GM12878 (cell line): ENCODE measurements around the gene RABL6. TPM values are rescaled to one million over a fixed set of nuclear protein-coding genes. Genes with fewer than 3 reads are reported as not detected.
A peak's percentile ranks its signal among the peaks of the same experiment; 100 is the strongest.
"Not testable (repeated sequence)": the region's sequence is repeated elsewhere in the genome, so short reads cannot be mapped to it uniquely, and the experiment has no call there.

Experiments
- ATAC-seq: fragments of 200-7000 bp; cut with Tn5 transposase; 3 replicates; pipeline ENCODE4 v1.9.1; 2020; ENCODE audit warnings: mild to moderate bottlenecking, moderate library complexity
- BruUV-seq: library from RNA; stranded (reverse); fragments of 400-500 nt; replicated peaks from 2 replicates; lab custom pipeline; 2021; lab: Mats Ljungman, UMichigan
- CTCF ChIA-PET: fragments of 300-600 bp; sonication (Branson Sonifier 250); formaldehyde crosslinking; extraction: SDS; loops from one replicate; lab custom pipeline; 2021; ENCODE audit warnings: inconsistent platforms; lab: Yijun Ruan, JAX
- POLR2A ChIA-PET: fragments of 350-600 bp; formaldehyde crosslinking; extraction: SDS; loops from one replicate; lab custom pipeline; 2021; ENCODE audit warnings: inconsistent platforms; lab: Charles Lee
- RAD21 ChIA-PET: fragments of 300-600 bp; sonication (Branson Sonifier 250); formaldehyde crosslinking; loops from one replicate; lab custom pipeline; 2023; ENCODE audit warnings: antibody characterized with exemption; ENCODE audit not compliant: unreplicated experiment; lab: Charles Lee
- SMC1A ChIA-PET: fragments of 300-600 bp; sonication (Branson Sonifier 250); formaldehyde crosslinking; loops from one replicate; lab custom pipeline; 2023; ENCODE audit not compliant: unreplicated experiment, uncharacterized antibody; lab: Charles Lee
- DNase-seq: peaks from one replicate; pipeline ENCODE4 v3.0.0-alpha.2; 2011; ENCODE audit warnings: low read depth, low spot score
- FAIRE-seq: peaks from 3 replicates; lab custom pipeline; 2011; peaks lifted over from hg19 to GRCh38; lab: Jason Lieb, UNC
- H2AFZ ChIP-seq: 2 replicates; pipeline ENCODE4 v1.6.0; 2011; ENCODE audit warnings: low read depth, low read length, control low read depth; ENCODE audit not compliant: control insufficient read depth
- H3K27ac ChIP-seq: 2 replicates; pipeline ENCODE4 v1.5.1; 2011; ENCODE audit warnings: control low read depth; ENCODE audit not compliant: control insufficient read depth, insufficient read depth
- H3K27me3 ChIP-seq, 2 experiments: replicated peaks in 1 of 2; 2 replicates each; pipeline versions ENCODE4 v1.6.0 to v1.6.1; 2011; ENCODE audit warnings: low read length in 1 of 2; ENCODE audit not compliant: control insufficient read depth in 2 of 2, insufficient read depth in 2 of 2
- H3K36me3 ChIP-seq, 2 experiments: 2 replicates each; pipeline ENCODE4 v1.5.1; 2011; ENCODE audit warnings: low read length in 1 of 2; ENCODE audit not compliant: control insufficient read depth in 2 of 2, insufficient read depth in 2 of 2
- H3K4me1 ChIP-seq: 2 replicates; pipeline ENCODE4 v1.6.1; 2011; ENCODE audit warnings: mild to moderate bottlenecking, low read length, moderate library complexity, mixed read lengths; ENCODE audit not compliant: control insufficient read depth, insufficient read depth
- H3K4me2 ChIP-seq: 2 replicates; pipeline ENCODE4 v1.6.0; 2011; ENCODE audit warnings: control low read depth; ENCODE audit not compliant: control insufficient read depth, insufficient read depth
- H3K4me3 ChIP-seq: fragments of 200-600 bp; sonication (generic); 2 replicates; pipeline ENCODE4 v1.5.1; 2016
- H3K79me2 ChIP-seq: 2 replicates; pipeline ENCODE4 v1.6.0; 2011; ENCODE audit warnings: low read length; ENCODE audit not compliant: control insufficient read depth, insufficient read depth
- H3K9ac ChIP-seq: 2 replicates; pipeline ENCODE4 v1.8.0; 2011; ENCODE audit warnings: low read length, control low read depth, mixed read lengths; ENCODE audit not compliant: control insufficient read depth, insufficient read depth
- H3K9me3 ChIP-seq: replicated peaks from 3 replicates; pipeline ENCODE4 v1.5.1; 2011; ENCODE audit warnings: mild to moderate bottlenecking, low read length; ENCODE audit not compliant: control insufficient read depth, insufficient read depth
- H4K20me1 ChIP-seq: 2 replicates; pipeline ENCODE4 v1.6.0; 2011; ENCODE audit not compliant: control insufficient read depth, insufficient read depth
- BHLHE40 ChIP-seq, 2 experiments: fragments of 450-650 bp in 1 of 2; IDR thresholded peaks; 2 replicates each; pipeline ENCODE4 v1.6.1; 2011 to 2017; ENCODE audit warnings: low read depth in 2 of 2, borderline replicate concordance in 1 of 2, improper control_type of control experiment in 1 of 2, low read length in 1 of 2, mild to moderate bottlenecking in 1 of 2
- CREM ChIP-seq: IDR thresholded peaks from 2 replicates; pipeline ENCODE4 v1.6.1; 2014; ENCODE audit warnings: antibody characterized with exemption, low read depth
- EP300 ChIP-seq, 2 experiments: fragments of 150-350 bp in 1 of 2; IDR thresholded peaks; 2 replicates each; pipeline ENCODE4 v1.6.1; 2011 to 2012; ENCODE audit warnings: low read depth in 2 of 2, low read length in 2 of 2, borderline replicate concordance in 1 of 2, improper control_type of control experiment in 1 of 2, inconsistent platforms in 1 of 2; ENCODE audit not compliant: control insufficient read depth in 1 of 2
- IKZF2 ChIP-seq, 2 experiments: fragments of 450-650 bp; IDR thresholded peaks; 2 replicates each; pipeline ENCODE4 v1.6.1; 2017; ENCODE audit warnings: mild to moderate bottlenecking in 2 of 2, moderate library complexity in 2 of 2
- JUNB ChIP-seq: IDR thresholded peaks from 2 replicates; pipeline ENCODE4 v1.6.1; 2016; ENCODE audit warnings: antibody characterized with exemption, mild to moderate bottlenecking
- RAD51 ChIP-seq: fragments of 450-650 bp; IDR thresholded peaks from 2 replicates; pipeline ENCODE4 v1.6.1; 2016; ENCODE audit warnings: moderate library complexity, mild to moderate bottlenecking, inconsistent platforms
- RELA ChIP-seq: fragments of 450-650 bp; IDR thresholded peaks from 2 replicates; pipeline ENCODE4 v1.8.0; 2014; ENCODE audit warnings: borderline replicate concordance; ENCODE audit not compliant: partially characterized antibody
- SRF ChIP-seq, 2 experiments: IDR thresholded peaks; 2 replicates each; pipeline ENCODE4 v1.6.1; 2011; ENCODE audit warnings: low read depth in 2 of 2, low read length in 2 of 2, mild to moderate bottlenecking in 1 of 2, moderate library complexity in 1 of 2
- ZNF207 ChIP-seq: fragments of 450-650 bp; IDR thresholded peaks from 2 replicates; pipeline ENCODE4 v1.6.1; 2014; ENCODE audit warnings: antibody characterized with exemption, mild to moderate bottlenecking, borderline replicate concordance
- WGBS: methylation state at CpG from one replicate; pipeline ENCODE4 v1.1.6; 2016; ENCODE audit warnings: low lambda C conversion rate; ENCODE audit not compliant: insufficient replicate concordance, insufficient coverage; ENCODE audit errors: missing lambda C conversion rate; 5-methylcytosine and 5-hydroxymethylcytosine counted together
- in situ Hi-C: fragments of 300-500 bp; cut with MboI; formaldehyde crosslinking; loops from 9 replicates; pipeline ENCODE4 v1.14.3; 2018; ENCODE audit warnings: mixed read lengths
- intact Hi-C: fragments of 100-400 bp; cut with micrococcal nuclease; formaldehyde crosslinking; loops from one replicate; pipeline ENCODE4 v1.14.2; 2022; ENCODE audit not compliant: unreplicated experiment
- polyA plus RNA-seq, 11 experiments: library from polyadenylated mRNA; depleted of rRNA in 4 of 11; unstranded in 6 of 11; stranded (reverse) in 5 of 11; fragments of >200 nt; fragmentation: Nextera tagmentation in 4 of 11; fragmentation: Illumina TruSeq in 1 of 11; extraction: Ambion mirVana in 4 of 11; extraction: Trizol in 1 of 11; gene quantifications; 1 replicate in 1 of 11; 2 replicates in 10 of 11; pipeline versions ENCODE4 v1.2.1 to v1.2.3, GENCODE V29; 2011 to 2016; ENCODE audit warnings: inconsistent platforms in 2 of 11, missing spikeins in 2 of 11, low read depth in 1 of 11
- total RNA-seq, 4 experiments: library from RNA; depleted of rRNA in 3 of 4; stranded (reverse); fragments of >200 nt in 3 of 4; fragmentation: Illumina TruSeq in 1 of 4; extraction: Trizol in 1 of 4; gene quantifications; 2 replicates each; pipeline versions ENCODE4 v1.2.1 to v1.2.3, GENCODE V29; 2013 to 2021
- TF ChIP-seq, protein P1 (sequence below): IDR thresholded peaks from 2 replicates; pipeline ENCODE4 v1.6.1; 2011; ENCODE audit warnings: borderline replicate concordance, low read depth, mild to moderate bottlenecking, moderate library complexity, mixed read lengths, low read length; ENCODE audit not compliant: insufficient read depth; ENCODE audit errors: extremely low read length
- TF ChIP-seq, protein P2 (sequence below): fragments of 450-650 bp; IDR thresholded peaks from 2 replicates; pipeline ENCODE4 v1.6.1; 2016; ENCODE audit warnings: mild to moderate bottlenecking
- TF ChIP-seq, protein P3 (sequence below): fragments of 450-650 bp; IDR thresholded peaks from 2 replicates; pipeline ENCODE4 v1.6.1; 2017; ENCODE audit warnings: low read depth, mild to moderate bottlenecking, moderate library complexity
- TF ChIP-seq, protein P4 (sequence below): fragments of 450-650 bp; IDR thresholded peaks from 2 replicates; pipeline ENCODE4 v1.6.1; 2017; ENCODE audit warnings: mild to moderate bottlenecking, low read depth, inconsistent platforms; ENCODE audit not compliant: poor library complexity, severe bottlenecking
- TF ChIP-seq, protein P5 (sequence below): IDR thresholded peaks from 2 replicates; pipeline ENCODE4 v1.6.1; 2011; ENCODE audit warnings: low read depth, low read length, improper control_type of control experiment, borderline replicate concordance

RABL6 gene
- total and polyA plus RNA-seq, 10 of the 15 experiments (the other 5 are each of a cell fraction or from before 2014, with no cell fraction given): 1.4 to 134 (median 42.7) TPM

DNA sequence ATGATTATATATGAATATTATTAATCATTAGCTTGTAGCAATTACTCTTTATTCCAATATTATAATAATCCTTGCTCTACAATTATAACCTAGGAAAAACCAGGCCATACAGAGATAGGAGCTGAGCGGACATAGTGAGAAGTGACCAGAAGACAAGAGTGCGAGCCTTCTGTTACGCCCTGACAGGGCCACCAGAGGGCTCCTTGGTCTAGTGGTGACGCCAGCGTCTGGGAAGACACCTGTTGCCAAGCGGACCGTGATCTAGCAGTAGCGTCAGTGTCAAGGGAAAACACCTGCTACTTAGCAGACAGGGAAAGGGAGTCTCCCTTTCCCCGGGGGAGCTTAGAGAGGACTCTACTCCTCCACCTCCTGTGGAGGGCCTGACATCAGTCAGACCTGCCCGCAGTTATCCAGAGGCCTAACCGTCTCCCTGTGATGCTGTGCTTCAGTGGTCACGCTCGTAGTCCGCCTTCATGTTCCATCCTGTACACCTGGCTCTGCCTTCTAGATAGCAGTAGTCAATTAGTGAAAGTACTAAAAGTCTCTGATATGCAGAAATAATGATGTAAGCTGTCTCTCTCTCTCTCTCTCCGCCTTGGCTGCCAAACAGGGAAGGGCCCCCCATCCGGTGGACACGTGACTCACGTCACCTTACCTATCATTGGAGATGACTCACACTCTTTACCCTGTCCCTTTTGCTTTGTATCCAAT lies 41.2 kb upstream of the RABL6 start:
- ATAC-seq (peak; percentile 75), FAIRE-seq (peak; percentile 84)
- ChIA-PET SMC1A (interaction anchor here (1.1 to 3.7 kb wide), 7 partner anchors 11 to 269 kb away, joined by 3 to 23 read pairs (median 4); no protein-coding TSS in a partner anchor), POLR2A (interaction anchor here (0.5 to 1.5 kb wide), 8 partner anchors 11 to 445 kb away, joined by 3 to 5 read pairs (median 4); no protein-coding TSS in a partner anchor), CTCF (interaction anchor here (0.6 to 9.3 kb wide), 16 partner anchors 11 to 470 kb away, joined by 3 to 163 read pairs (median 4); partner anchors contain the start of genes TMEM141 and TRAF2), RAD21 (interaction anchor here (0.6 to 2.5 kb wide), 16 partner anchors 11 to 269 kb away, joined by 3 to 9 read pairs (median 4); partner anchors contain the start of genes FUT7, PAXX and TMEM141)
- DNase-seq, BruUV-seq, H3K4me3 ChIP-seq, H3K9me3 ChIP-seq, intact Hi-C loops, in situ Hi-C loops, H4K20me1 ChIP-seq, H3K36me3 ChIP-seq, H3K27me3 ChIP-seq, H3K79me2 ChIP-seq, H3K9ac ChIP-seq: not testable (repeated sequence)
- Histone ChIP-seq H3K4me1 (peaks cover 26% of the 10 kb centered on the region), H3K27ac (peak overlapping the region; percentile 25; the same call in 1 of the 2 replicates), H3K4me2 (peak overlapping the region; percentile 53), H2AFZ (peak overlapping the region; percentile 17; the same call in 1 of the 2 replicates)
- WGBS: 3% methylated on average over 13 of the region's 18 CpGs
- TF ChIP-seq, protein P1, sequence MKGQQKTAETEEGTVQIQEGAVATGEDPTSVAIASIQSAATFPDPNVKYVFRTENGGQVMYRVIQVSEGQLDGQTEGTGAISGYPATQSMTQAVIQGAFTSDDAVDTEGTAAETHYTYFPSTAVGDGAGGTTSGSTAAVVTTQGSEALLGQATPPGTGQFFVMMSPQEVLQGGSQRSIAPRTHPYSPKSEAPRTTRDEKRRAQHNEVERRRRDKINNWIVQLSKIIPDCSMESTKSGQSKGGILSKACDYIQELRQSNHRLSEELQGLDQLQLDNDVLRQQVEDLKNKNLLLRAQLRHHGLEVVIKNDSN: peak; percentile 71
- TF ChIP-seq, protein P2, sequence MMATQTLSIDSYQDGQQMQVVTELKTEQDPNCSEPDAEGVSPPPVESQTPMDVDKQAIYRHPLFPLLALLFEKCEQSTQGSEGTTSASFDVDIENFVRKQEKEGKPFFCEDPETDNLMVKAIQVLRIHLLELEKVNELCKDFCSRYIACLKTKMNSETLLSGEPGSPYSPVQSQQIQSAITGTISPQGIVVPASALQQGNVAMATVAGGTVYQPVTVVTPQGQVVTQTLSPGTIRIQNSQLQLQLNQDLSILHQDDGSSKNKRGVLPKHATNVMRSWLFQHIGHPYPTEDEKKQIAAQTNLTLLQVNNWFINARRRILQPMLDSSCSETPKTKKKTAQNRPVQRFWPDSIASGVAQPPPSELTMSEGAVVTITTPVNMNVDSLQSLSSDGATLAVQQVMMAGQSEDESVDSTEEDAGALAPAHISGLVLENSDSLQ: peak; percentile 81
- TF ChIP-seq CREM (peak; percentile 42), RAD51 (peak; percentile 97), SRF (IDR thresholded peaks at IDR 0.05; ENCODE audit: low read depth in 2 of 2, low read length in 2 of 2) (peak in 1 of 2 experiments; percentile 78; a peak in 2 of 4 replicates), RELA (peak; percentile 55), IKZF2 (IDR thresholded peaks at IDR 0.05) (peak; percentile 72 to 80), BHLHE40 (IDR thresholded peaks at IDR 0.05; ENCODE audit: borderline replicate concordance in 1 of 2, low read depth in 2 of 2, low read length in 1 of 2) (peak; percentile 62 to 92; a peak in 3 of 4 replicates), ZNF207 (0 out of 2 replicates have a peak, but pooled peaks have one; percentile 14), EP300 (IDR thresholded peaks at IDR 0.05; ENCODE audit: borderline replicate concordance in 1 of 2, control insufficient read depth in 1 of 2, low read depth in 2 of 2, low read length in 2 of 2) (0 out of 4 replicates have a peak, but pooled peaks of 1 of the 2 experiments have one; percentile 17), JUNB (peak; percentile 65)
- TF ChIP-seq, protein P3, sequence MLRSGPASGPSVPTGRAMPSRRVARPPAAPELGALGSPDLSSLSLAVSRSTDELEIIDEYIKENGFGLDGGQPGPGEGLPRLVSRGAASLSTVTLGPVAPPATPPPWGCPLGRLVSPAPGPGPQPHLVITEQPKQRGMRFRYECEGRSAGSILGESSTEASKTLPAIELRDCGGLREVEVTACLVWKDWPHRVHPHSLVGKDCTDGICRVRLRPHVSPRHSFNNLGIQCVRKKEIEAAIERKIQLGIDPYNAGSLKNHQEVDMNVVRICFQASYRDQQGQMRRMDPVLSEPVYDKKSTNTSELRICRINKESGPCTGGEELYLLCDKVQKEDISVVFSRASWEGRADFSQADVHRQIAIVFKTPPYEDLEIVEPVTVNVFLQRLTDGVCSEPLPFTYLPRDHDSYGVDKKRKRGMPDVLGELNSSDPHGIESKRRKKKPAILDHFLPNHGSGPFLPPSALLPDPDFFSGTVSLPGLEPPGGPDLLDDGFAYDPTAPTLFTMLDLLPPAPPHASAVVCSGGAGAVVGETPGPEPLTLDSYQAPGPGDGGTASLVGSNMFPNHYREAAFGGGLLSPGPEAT: peak; percentile 35; the same call in 1 of the 2 replicates
- TF ChIP-seq, protein P4, sequence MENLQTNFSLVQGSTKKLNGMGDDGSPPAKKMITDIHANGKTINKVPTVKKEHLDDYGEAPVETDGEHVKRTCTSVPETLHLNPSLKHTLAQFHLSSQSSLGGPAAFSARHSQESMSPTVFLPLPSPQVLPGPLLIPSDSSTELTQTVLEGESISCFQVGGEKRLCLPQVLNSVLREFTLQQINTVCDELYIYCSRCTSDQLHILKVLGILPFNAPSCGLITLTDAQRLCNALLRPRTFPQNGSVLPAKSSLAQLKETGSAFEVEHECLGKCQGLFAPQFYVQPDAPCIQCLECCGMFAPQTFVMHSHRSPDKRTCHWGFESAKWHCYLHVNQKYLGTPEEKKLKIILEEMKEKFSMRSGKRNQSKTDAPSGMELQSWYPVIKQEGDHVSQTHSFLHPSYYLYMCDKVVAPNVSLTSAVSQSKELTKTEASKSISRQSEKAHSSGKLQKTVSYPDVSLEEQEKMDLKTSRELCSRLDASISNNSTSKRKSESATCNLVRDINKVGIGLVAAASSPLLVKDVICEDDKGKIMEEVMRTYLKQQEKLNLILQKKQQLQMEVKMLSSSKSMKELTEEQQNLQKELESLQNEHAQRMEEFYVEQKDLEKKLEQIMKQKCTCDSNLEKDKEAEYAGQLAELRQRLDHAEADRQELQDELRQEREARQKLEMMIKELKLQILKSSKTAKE: peak; percentile 76
- TF ChIP-seq, protein P5, sequence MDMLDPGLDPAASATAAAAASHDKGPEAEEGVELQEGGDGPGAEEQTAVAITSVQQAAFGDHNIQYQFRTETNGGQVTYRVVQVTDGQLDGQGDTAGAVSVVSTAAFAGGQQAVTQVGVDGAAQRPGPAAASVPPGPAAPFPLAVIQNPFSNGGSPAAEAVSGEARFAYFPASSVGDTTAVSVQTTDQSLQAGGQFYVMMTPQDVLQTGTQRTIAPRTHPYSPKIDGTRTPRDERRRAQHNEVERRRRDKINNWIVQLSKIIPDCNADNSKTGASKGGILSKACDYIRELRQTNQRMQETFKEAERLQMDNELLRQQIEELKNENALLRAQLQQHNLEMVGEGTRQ: peak; percentile 25
